COLO668 (cell line): ENCODE data around the gene ARHGAP18.

Source experiments
- DNase-seq: peaks from one replicate; lab custom pipeline; 2025; ENCODE audit not compliant: unreplicated experiment; lab: John Stamatoyannopoulos, UW

Gene ARHGAP18

GRCh38 chr6:129623008-129623732 lies 86.8 kb downstream of the ARHGAP18 start:
- DNase-seq: no peak

GRCh38 chr6:129621252-129621651 lies 88.7 kb downstream of the ARHGAP18 start:
- DNase-seq: peak; percentile 1

DNA sequence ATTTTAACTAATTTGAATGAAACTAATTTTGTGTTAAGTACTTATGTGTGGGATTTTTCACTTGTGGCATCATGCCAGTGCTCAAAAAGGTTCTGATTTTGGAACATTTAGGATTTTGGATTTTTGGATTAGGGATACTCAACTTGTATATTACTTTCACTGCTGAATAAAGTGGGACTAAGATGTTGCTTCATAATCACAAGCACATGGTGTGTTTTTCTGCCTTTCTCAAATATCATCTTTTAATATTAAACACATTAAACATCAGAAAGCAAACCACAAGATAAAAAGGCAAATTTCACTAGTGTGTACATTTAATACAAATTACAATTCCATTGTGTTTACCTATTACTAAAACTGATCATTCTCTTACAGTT lies 89.8 kb downstream of the ARHGAP18 start:
- DNase-seq: no peak

DNA sequence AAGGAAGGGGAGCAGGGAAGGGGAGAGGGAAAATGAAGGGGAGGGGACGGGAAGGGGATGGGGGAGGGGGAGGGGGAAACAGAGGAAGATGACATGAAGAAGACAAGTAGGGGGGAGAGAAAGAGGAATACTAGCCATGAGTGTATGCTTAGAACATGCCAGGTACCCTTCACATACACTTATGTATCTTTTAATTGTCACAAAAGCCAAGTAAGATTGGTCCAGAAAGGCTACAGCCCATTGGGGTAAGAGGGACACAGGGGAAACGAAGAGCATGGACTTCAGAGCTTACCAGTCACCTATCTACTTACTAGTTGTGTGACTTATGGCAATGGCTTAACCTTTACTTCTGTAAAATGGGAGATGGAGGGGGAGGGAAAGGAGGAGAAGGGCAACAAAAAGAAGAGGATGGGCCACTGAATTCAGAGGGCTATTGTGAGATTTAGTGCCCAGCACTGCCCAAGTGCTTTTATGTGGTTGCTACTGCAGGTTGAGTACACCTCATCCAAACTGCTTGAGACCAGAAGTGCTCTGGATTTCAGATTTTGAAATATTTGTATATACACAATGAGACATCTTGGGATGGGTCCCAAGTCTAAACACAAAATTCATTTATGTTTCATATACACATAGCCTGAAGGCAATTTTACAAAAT lies 90.3 kb downstream of the ARHGAP18 start:
- DNase-seq: no peak

- no peak for DNase-seq
These were observed 92.0 kb downstream of the ARHGAP18 start for GRCh38 chr6:129617986-129618385.

DNA sequence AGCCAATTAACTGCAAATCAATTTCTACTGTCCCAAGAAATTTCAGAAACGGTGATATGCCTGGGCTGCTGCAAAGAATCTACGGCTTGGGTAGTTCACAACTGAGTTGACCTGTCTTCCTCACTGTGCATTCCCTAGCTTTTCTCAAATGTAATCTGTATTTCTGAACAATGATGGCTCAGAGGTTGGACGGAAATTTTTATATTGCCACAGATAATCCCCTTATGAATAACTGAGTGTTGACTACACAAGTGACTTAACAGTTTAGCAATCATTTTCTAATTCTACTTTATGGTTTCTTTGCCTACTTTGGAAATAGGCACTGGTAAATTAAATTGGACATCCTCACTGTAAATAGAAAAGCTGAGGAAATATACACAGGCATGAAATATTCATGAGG lies 94.5 kb downstream of the ARHGAP18 start:
- DNase-seq: no peak

DNA sequence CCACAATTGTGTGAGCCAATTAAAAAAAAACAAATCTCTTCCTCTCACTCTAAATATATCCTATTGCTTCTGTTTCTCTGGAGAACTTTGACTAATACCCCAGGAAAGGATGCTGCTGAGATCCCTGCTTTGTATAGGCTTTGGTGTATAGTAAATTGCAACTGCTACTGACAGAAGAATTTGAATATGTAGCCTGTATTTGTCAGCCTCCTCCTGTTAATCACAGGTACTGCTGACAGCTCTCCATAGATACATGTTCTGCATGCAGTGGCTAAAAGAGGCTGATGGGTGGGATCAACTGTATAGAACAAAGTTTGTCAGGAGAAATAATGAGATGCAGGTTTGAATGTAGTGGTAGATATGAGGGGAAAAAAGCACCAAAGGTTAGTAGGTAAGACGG lies 95.0 kb downstream of the ARHGAP18 start:
- DNase-seq: no peak

DNA sequence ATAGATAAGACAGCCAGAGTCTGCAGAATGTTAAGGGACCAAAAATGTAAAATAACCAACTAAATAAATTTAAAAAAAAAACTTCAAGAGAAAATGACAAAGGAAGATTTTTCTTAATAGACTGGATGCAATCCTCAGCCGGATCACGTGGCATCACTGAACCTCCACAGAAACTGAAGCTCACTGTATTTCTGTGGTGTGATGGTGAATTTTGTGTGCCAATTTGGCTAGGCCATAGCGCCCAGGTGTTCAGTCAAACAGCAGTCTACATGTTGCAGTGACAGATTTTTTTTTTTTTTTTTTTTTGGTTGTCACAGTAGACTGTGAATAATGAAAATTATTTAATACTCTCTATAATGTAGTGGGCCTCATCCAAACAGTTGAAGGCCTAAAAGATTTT lies 95.5 kb downstream of the ARHGAP18 start:
- DNase-seq: no peak

GRCh38 chr6:129612440-129612839 lies 97.5 kb downstream of the ARHGAP18 start:
- DNase-seq: no peak

GRCh38 chr6:129609635-129610034 lies 100.3 kb downstream of the ARHGAP18 start:
- DNase-seq: no peak

DNA sequence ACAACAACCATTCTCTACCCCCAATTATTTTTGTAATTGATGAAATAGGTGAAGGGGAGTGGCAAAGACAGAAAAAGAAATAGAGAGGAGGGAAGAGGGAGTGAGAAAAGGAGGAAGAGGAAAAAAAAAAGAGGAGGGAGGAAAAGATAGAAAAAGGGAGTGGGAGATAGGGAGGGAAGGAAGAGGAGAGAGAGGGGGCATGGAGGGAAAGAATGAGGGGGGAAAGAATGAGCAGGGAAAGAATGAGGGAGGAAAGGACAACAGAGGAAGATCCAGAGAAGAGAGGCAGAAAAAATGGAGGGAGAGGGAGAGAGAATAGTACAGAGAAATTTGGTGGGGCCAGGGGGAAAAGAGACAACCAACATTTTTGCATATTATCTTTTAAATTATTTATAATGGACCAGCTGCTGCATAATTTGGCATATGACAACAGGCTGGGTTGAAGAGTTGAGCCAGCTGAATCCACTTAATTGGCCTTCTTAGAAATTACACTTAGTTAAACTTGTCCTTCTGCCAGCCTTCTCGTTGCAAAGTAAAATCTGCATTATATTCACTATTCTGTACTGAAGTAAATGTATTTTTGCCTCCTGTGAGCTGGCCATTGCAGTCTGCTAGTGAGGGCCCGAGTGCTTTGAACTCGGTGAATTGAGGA lies 101.0 kb downstream of the ARHGAP18 start:
- DNase-seq: no peak

- no peak for DNase-seq
These were observed 102.3 kb downstream of the ARHGAP18 start for GRCh38 chr6:129607581-129608186.

GRCh38 chr6:129606664-129607063 lies 103.3 kb downstream of the ARHGAP18 start:
- DNase-seq: no peak

- DNase-seq: no peak
These were observed 104.0 kb downstream of the ARHGAP18 start for GRCh38 chr6:129605967-129606366.

- DNase-seq: no peak
These were observed 104.9 kb downstream of the ARHGAP18 start for GRCh38 chr6:129605095-129605494.

DNA sequence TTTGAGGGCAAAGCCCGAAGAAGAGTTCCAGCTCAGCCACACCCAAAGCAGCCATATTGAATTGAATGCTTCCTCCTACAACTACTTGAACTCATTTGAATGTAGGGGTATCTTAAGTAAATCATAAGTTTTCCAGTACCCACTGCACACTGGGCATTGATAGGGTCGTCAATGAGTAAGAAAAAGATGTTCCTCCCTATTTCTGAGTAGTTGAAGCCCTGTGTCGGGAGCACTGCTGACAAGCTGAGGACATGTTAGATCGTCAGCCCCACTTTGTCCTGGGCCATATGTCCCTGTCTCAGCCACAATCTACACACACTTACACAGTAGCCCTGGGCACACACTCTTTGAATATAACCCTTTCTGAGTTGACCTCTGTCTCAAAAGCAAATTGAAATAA lies 105.7 kb downstream of the ARHGAP18 start:
- no peak for DNase-seq

DNA sequence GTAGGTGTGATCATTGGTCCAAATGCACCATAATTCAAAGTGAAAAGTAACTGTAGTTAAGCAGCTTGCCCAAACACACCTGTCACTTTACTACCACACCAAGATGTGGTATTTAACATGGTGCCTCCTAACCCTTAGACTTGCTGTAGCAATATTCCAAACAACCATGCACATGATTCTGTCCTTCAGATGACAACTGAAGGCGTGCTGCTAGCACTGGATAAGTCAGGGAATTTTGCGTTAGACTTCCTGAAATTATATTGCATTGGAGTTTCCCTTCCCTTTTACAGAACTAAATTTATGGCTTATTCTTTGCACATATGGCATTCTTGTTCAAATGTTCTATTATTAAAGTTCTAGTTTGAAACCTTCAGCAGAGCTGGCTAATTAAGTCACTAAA lies 106.2 kb downstream of the ARHGAP18 start:
- no peak for DNase-seq

- no peak for DNase-seq
These were observed 108.7 kb downstream of the ARHGAP18 start for GRCh38 chr6:129601323-129601722.

GRCh38 chr6:129599467-129599866 lies 110.5 kb downstream of the ARHGAP18 start:
- DNase-seq: no peak

GRCh38 chr6:129598244-129599187 lies 111.5 kb downstream of the ARHGAP18 start:
- DNase-seq: no peak
